GM19468 (cell line): ENCODE measurements around the gene MBOAT1.
"Not testable (repeated sequence)": the region's sequence is repeated elsewhere in the genome, so short reads cannot be mapped to it uniquely, and the experiment has no call there.

Experiments
- ATAC-seq: cut with Tn5 transposase; IDR thresholded peaks from one replicate; pipeline ENCODE4 v1.9.1; 2021; ENCODE audit warnings: mild to moderate bottlenecking, moderate library complexity, moderate number of reproducible peaks; ENCODE audit not compliant: unreplicated experiment; ENCODE audit errors: extremely low read depth

The MBOAT1 gene

DNA sequence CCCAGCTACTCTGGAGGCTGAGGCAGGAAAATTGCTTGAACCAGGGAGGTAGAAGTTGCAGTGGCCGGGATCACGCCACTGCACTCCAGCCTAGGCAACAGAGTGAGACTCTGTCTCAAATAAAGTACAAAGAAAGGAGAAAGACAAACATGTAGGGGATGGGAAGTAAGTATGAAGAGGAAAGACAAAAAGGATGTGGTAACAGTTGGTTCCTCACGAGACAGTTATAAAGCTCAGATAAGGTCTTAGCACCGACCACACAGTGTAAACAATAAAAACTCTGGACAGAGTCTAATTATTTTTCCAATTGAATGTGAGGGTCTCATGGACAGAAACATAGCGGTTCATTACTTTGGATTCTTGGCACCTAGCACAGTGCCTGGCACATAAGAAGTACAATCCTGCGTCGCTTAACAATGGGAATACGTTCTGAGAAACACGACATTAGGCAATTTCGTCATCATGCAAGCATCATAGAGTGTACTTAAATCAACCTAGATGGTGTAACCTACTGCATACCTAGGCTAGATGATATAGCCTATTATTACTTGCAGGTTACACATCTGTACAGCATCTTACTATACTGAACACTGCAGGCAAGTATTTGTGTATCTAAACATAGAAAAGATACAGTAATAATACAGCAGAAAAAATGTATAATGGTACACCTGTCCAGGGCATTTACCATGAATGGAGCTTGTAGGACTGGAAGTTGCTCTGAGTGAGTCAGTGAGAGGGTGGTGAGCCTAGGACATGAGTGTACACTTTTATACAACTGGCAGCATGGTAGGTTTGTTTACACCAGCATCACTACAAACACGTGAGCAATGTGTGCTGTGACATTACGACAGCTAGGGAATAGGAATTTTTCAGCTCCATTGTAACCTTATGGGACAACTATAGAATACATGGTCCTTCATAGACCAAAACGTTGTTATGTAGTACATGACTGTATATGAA is 38.2 kb downstream of the MBOAT1 start:
- peak; percentile 81 for ATAC-seq

- ATAC-seq, result no peak
These were observed 39.3 kb downstream of the MBOAT1 start for GRCh38 chr6:20172842-20173456.

GRCh38 chr6:20170455-20171148 is 41.7 kb downstream of the MBOAT1 start:
- ATAC-seq, result no peak

DNA sequence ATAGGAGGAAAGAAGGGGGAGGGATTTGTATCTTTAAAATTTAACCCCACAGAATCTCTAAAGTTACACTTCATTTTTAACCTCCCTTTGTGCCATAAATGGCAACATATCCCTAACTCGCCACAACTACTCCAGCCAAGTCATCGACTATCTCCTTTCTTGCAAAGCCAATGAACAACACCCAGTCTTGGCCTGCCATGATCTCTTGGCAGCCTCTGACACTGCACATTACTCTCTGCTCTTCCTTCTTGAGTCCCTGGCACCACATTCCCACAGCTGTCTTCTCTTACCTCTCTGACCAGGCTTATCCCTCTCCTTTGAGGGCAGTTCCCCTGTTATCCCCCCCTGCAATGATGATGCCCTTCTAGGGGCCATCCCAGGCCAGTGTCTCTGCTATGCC is 42.5 kb downstream of the MBOAT1 start:
- ATAC-seq, result no peak

GRCh38 chr6:20169119-20169557 is 43.1 kb downstream of the MBOAT1 start:
- no peak for ATAC-seq

GRCh38 chr6:20168690-20169089 is 43.6 kb downstream of the MBOAT1 start:
- no peak for ATAC-seq

GRCh38 chr6:20167601-20168000 is 44.7 kb downstream of the MBOAT1 start:
- ATAC-seq, result no peak

DNA sequence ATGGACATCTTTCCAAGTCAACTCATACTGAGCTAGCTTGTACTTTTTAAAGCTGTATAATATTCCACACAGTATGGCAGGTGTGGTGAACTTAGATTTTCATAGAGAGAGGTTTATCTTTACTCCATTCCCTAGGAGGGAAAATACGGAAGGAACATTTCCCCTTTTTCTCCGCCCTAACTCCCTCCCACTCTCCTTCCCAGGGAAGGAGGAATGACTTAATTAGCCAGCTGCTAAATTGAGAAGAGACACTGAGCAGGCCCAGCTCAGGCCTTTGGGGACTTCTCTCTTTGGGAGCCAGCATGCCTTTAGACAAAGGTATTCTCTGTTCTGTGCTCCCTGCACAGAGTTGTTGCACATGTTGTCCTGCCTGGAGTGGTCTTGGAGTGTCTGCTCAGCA is 46.1 kb downstream of the MBOAT1 start:
- no peak for ATAC-seq

DNA sequence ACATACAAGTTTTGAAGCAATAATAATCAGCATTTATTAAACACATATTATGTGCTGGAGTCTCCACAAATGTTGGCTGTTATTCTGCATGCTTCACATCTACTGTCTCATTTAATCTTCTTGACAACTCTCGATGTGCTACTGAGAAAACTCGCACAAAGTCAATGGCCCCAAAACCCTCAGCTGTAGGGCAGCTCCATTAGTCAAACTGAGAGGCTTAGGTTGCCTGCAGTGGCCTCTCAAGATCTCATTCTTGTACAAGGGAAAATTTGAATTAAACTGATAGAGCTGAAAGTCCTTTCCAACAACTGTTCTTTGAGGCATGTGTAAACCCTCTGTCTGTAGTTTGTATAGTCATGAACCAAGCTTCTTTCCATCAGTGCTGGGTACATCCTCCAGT is 49.8 kb downstream of the MBOAT1 start:
- no peak for ATAC-seq

DNA sequence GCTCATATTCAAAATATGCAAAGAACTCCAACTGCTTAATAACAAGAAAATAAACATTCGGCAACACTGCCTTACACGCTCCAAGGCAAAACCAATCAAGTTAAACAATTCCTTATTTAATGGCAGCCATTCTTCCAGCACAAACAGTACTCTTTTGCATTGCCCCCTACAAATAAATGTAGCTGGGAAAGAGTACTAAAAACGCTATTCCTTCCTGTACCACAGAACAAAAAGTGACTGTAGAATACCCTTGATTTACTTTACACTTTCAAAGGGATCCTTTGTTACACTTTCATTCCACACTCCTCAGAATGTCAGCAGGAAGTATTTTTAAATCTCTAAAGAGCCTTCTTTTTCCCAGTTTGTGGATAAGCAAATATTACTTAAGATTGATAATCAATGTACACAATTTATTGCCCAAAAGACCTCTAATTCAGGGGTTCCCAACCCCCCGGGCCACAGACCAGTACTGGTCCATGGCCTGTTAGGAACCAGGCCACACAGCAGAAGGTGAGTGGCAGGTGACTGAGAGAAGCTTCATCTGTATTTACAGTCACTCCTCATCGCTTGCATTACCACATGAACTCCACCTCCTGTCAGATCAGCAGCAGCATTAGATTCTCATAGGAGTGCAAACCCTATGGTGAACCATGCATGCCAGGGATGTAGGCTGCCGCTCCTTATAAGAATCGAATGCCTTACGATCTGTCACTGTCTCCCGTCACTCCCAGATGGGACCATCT is 51.6 kb downstream of the MBOAT1 start:
- ATAC-seq, result no peak

DNA sequence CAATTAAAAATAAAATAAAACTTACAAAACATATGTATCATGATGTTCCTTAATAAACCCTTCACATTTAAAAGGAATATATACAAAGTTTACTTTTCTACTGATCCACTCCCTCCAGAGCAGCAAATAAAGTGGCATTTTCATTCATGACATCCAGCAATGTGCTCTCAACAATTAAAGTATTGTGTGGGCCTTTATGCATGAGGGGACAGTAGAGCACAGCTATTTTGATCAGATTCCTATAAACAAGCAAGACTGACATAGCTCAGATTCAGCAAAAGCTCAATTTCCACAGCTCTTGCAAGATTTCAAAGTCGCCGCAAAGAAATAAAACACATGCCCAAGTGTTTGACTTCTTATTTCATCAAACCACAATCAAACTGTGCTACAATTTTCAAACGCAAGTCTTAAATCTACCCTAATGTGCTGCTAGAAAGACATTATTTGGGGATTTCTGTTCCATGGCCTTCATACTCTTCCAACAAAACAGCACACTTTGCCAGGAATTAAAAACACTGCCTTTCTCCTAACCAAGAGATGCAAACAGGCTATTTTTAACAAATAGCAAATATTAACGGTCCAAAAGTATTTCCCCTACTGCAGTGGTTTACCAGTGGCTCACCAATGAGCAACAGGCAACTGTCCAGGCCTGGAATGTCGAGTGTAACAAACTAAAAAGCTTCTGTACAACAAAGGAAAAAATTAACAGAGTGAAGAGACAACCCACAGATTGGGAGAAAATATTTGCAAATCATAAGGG is 52.3 kb downstream of the MBOAT1 start:
- no peak for ATAC-seq

GRCh38 chr6:20159098-20159497 is 53.2 kb downstream of the MBOAT1 start:
- ATAC-seq, result no peak

GRCh38 chr6:20158676-20159075 is 53.6 kb downstream of the MBOAT1 start:
- ATAC-seq, result no peak

GRCh38 chr6:20156824-20157223 is 55.4 kb downstream of the MBOAT1 start:
- ATAC-seq, result no peak

GRCh38 chr6:20154753-20155152 is 57.5 kb downstream of the MBOAT1 start:
- no peak for ATAC-seq

DNA sequence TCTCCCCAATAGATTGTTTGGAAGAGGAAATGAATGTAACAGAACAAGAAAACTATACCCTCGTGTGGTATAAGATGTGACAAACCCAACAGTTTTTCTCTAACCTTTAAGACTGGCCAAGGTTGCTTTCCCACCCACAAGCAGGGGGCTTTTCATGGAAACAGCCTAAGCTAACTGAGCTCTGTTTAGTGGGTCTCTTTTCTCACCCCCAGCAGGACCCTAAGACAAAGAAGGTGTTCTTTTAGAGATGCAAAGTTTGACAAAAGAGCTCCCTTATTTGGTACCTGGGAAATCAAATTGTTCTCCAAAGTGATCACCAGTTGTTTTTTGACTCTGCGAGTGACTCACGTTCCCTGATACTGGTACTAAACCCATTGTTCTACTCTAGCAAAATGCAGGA is 59.1 kb downstream of the MBOAT1 start:
- no peak for ATAC-seq

DNA sequence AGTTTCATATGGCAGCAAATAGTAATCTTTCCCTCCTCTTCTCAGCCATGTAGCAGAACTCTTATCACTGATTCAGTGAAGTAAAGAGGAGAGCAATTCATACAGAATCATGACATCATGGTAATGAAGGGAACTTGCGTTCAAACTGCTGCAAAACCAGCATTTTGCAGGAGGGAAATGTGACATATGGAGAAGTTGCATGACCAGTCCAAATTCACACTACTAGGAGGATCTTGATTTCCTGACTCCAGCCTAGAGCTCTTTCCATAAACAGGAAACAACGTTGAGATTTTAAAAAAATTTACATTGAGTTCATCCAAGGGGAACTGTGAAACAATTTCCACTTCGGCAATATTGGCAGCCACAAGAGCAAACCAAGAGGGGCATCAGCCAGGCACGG is 63.8 kb downstream of the MBOAT1 start:
- no peak for ATAC-seq

- no peak for ATAC-seq
These were observed 64.8 kb downstream of the MBOAT1 start for GRCh38 chr6:20147469-20147868.

GRCh38 chr6:20146831-20147230 is 65.4 kb downstream of the MBOAT1 start:
- ATAC-seq, result not testable (repeated sequence)

- ATAC-seq, result no peak
These were observed 66.0 kb downstream of the MBOAT1 start for GRCh38 chr6:20146291-20146690.
